Bronchial epithelial cell (primary cell): ENCODE measurements around the gene MARCKS. TPM values are rescaled to one million over a fixed set of nuclear protein-coding genes. Genes with fewer than 3 reads are reported as not detected.

Experiments
- DNase-seq: peaks from one replicate; pipeline ENCODE4 v3.0.0-alpha.2; 2010; ENCODE audit warnings: low read depth
- FAIRE-seq: peaks from 2 replicates; lab custom pipeline; 2011; peaks lifted over from hg19 to GRCh38; lab: Jason Lieb, UNC
- H3K27me3 ChIP-seq: 2 replicates; pipeline ENCODE4 v1.5.1; 2011; ENCODE audit warnings: low read length; ENCODE audit not compliant: control insufficient read depth, insufficient read depth
- H3K36me3 ChIP-seq: 2 replicates; pipeline ENCODE4 v1.5.1; 2011; ENCODE audit warnings: low read length; ENCODE audit not compliant: control insufficient read depth, insufficient read depth
- H3K4me3 ChIP-seq: 2 replicates; pipeline ENCODE4 v1.5.1; 2011; ENCODE audit warnings: mild to moderate bottlenecking, low read depth, low read length, control low read depth
- CTCF ChIP-seq: IDR thresholded peaks from 2 replicates; pipeline ENCODE4 v1.5.1; 2011; ENCODE audit warnings: mild to moderate bottlenecking, moderate library complexity, low read length, control low read depth, inconsistent platforms; ENCODE audit not compliant: insufficient read depth, severe bottlenecking
- total RNA-seq: library from RNA; depleted of rRNA; stranded (reverse); fragments of >200 nt; gene quantifications from 2 replicates; pipeline ENCODE4 v1.2.1, GENCODE V29; 2014

The MARCKS gene
- total RNA-seq, 1 donor from 2014 or later = 74.5 TPM

GRCh38 chr6:113881478-113881980 is 24.4 kb downstream of the MARCKS start:
- H3K27me3 ChIP-seq = no peaks in the 10 kb centered on the region
- H3K36me3 ChIP-seq = no peaks in the 10 kb centered on the region
- no peak for DNase-seq
- no peak overlapping the region for H3K4me3 ChIP-seq
- no peak for FAIRE-seq
- TF ChIP-seq CTCF = no peak

- no peak for TF ChIP-seq CTCF
- Histone ChIP-seq H3K4me3 (no peak overlapping the region), H3K27me3 (no peaks in the 10 kb centered on the region), H3K36me3 (no peaks in the 10 kb centered on the region)
- FAIRE-seq = no peak
- peak; percentile 23 for DNase-seq
Measured at GRCh38 chr6:113882336-113883022, 25.3 kb downstream of the MARCKS start.

- Histone ChIP-seq H3K36me3 (no peaks in the 10 kb centered on the region), H3K4me3 (no peak overlapping the region), H3K27me3 (no peaks in the 10 kb centered on the region)
- TF ChIP-seq CTCF = no peak
- FAIRE-seq = no peak
- DNase-seq = no peak
Measured at GRCh38 chr6:113884011-113884410, 26.9 kb downstream of the MARCKS start.

- DNase-seq = no peak
- no peak for FAIRE-seq
- TF ChIP-seq CTCF = no peak
- Histone ChIP-seq H3K4me3 (no peak overlapping the region), H3K27me3 (no peaks in the 10 kb centered on the region), H3K36me3 (no peaks in the 10 kb centered on the region)
Measured at GRCh38 chr6:113886512-113886911, 29.4 kb downstream of the MARCKS start.

- no peak for TF ChIP-seq CTCF
- FAIRE-seq (no peak), DNase-seq (peak; percentile 39)
- Histone ChIP-seq H3K36me3 (no peaks in the 10 kb centered on the region), H3K4me3 (no peak overlapping the region), H3K27me3 (no peaks in the 10 kb centered on the region)
Measured at GRCh38 chr6:113888493-113888892, 31.3 kb downstream of the MARCKS start.
